Transverse colon (tissue), 4 donors: Measurements from ENCODE around the gene MTMR3. TPM values are rescaled to one million over a fixed set of nuclear protein-coding genes. Genes with fewer than 3 reads are reported as not detected.

Experiments
- DNase-seq: peaks from one replicate; pipeline ENCODE4 v3.0.0-alpha.2; 2019
- H3K27ac ChIP-seq, 4 donors: fragments of 200-600 bp; sonication (generic); 2 replicates each; pipeline ENCODE4 v1.5.1; 2016 to 2018; ENCODE audit warnings: inconsistent platforms in 4 of 4
- H3K27me3 ChIP-seq: fragments of 200-600 bp; sonication (generic); 2 replicates; pipeline ENCODE4 v1.5.1; 2017; ENCODE audit warnings: inconsistent platforms
- H3K36me3 ChIP-seq, 4 donors: fragments of 200-600 bp; sonication (generic); 2 replicates each; pipeline ENCODE4 v1.5.1; 2017 to 2019; ENCODE audit warnings: inconsistent platforms in 4 of 4
- H3K4me1 ChIP-seq, 4 donors: fragments of 200-600 bp; sonication (generic); 2 replicates each; pipeline ENCODE4 v1.5.1; 2017 to 2020; ENCODE audit warnings: inconsistent platforms in 4 of 4
- H3K4me3 ChIP-seq, 4 donors: fragments of 200-600 bp; sonication (generic); 1 replicate in 1 of 4; 2 replicates in 3 of 4; pipeline versions ENCODE4 v1.5.1 to v1.6.1; 2017 to 2019; ENCODE audit warnings: inconsistent platforms in 4 of 4
- H3K9me3 ChIP-seq, 2 donors: fragments of 200-600 bp; sonication (generic); 2 replicates each; pipeline ENCODE4 v1.5.1; 2017 to 2019; ENCODE audit warnings: inconsistent platforms in 2 of 2
- CTCF ChIP-seq, 5 experiments: fragments of 200-600 bp in 3 of 5; fragments of 450-650 bp in 2 of 5; sonication (generic) in 3 of 5; IDR thresholded peaks; 1 replicate in 2 of 5; 2 replicates in 3 of 5; pipeline ENCODE4 v1.5.1; 2016 to 2017; ENCODE audit warnings: antibody characterized with exemption in 5 of 5, inconsistent platforms in 3 of 5, mild to moderate bottlenecking in 2 of 5, moderate library complexity in 1 of 5
- EP300 ChIP-seq: sonication (generic); formaldehyde crosslinking; IDR thresholded peaks from one replicate; pipeline ENCODE4 v1.6.1; 2017; ENCODE audit warnings: antibody characterized with exemption, low read depth
- POLR2A ChIP-seq: fragments of 450-650 bp; IDR thresholded peaks from one replicate; pipeline ENCODE4 v1.6.1; 2016; ENCODE audit warnings: antibody characterized with exemption, mild to moderate bottlenecking, moderate library complexity
- POLR2AphosphoS5 ChIP-seq, 3 donors: sonication (generic); formaldehyde crosslinking; IDR thresholded peaks; one replicate each; pipeline ENCODE4 v1.6.1; 2016; ENCODE audit warnings: antibody characterized with exemption in 3 of 3
- WGBS, 2 donors: methylation state at CpG; one replicate each; pipeline ENCODE4 v1.1.5; 2018; ENCODE audit warnings: low coverage in 1 of 2; 5-methylcytosine and 5-hydroxymethylcytosine counted together
- in situ Hi-C, 4 donors: fragments of 200-750 bp; cut with MboI; loops; one replicate each; pipeline versions ENCODE4 v1.15.0 to v1.15.1; 2017; ENCODE audit warnings: low sequenced_read_pairs in 3 of 4, low pct_ligation_motif_present in 1 of 4, low pct_unique_long_range_greater_than_20kb in 1 of 4
- intact Hi-C: fragments of 100-400 bp; cut with DNase I; formaldehyde crosslinking; loops from one replicate; pipeline ENCODE4 v1.15.1; 2023; ENCODE audit warnings: low total_unique reads
- small RNA-seq, 4 donors: library from RNA; depleted of rRNA; stranded (forward); fragments of <200 nt; gene quantifications; one replicate each; pipeline ENCODE3, GENCODE V24; 2016
- total RNA-seq, 4 donors: library from RNA; depleted of rRNA; stranded (reverse); fragments of >200 nt; gene quantifications; one replicate each; pipeline ENCODE4 v1.1.0, GENCODE V29; 2016

The MTMR3 gene
- total RNA-seq, 4 donors from 2014 or later, result 52.5 to 92.7 (median 70.2) TPM

- in situ Hi-C loops (no loop called here), intact Hi-C loops (no loop called here)
- H3K4me3 ChIP-seq, result no peak overlapping the region
- H3K9me3 ChIP-seq, result no peaks in the 10 kb centered on the region
- 64 to 65% methylated on average over 5 to 10 of the region's 10 CpGs for WGBS, 2 donors
- TF ChIP-seq POLR2AphosphoS5 (IDR thresholded peaks at IDR 0.05) (no peak), CTCF (IDR thresholded peaks at IDR 0.05) (no peak), EP300 (no peak), POLR2A (no peak)
- no peaks in the 10 kb centered on the region for H3K4me1 ChIP-seq
- H3K27me3 ChIP-seq, result peaks cover 11% of the 10 kb centered on the region
- no peak for DNase-seq
- H3K27ac ChIP-seq, result no peak overlapping the region
- no peaks in the 10 kb centered on the region for H3K36me3 ChIP-seq
These were observed 195.6 kb downstream of the MTMR3 start for GRCh38 chr22:30078320-30079311.

GRCh38 chr22:30079952-30080533 is 197.1 kb downstream of the MTMR3 start, which contains the start of gene HORMAD2:
Gene HORMAD2 (plus strand): TSS chr22:30080464. CDS start chr22:30093953, 13,489 bp downstream.
- in situ Hi-C loops (no loop called here), intact Hi-C loops (no loop called here)
- no peak within 1 kb of the TSS for H3K27ac ChIP-seq

More at GRCh38 chr22:30079952-30080533, 197.1 kb downstream of the MTMR3 start, which contains the start of gene HORMAD2:
- DNase-seq, result peak; percentile 31
- WGBS, 2 donors, result 62 to 67% methylated on average over 15 to 52 of the region's 53 CpGs
- Histone ChIP-seq H3K27me3 (peaks cover 11% of the 10 kb centered on the region), H3K4me1 (no peaks in the 10 kb centered on the region), H3K9me3 (no peaks in the 10 kb centered on the region), H3K4me3 (peak within 1 kb of the TSS in 2 of 4 donors; percentile 11 to 25), H3K36me3 (no peaks in the 10 kb centered on the region)
- TF ChIP-seq POLR2AphosphoS5 (IDR thresholded peaks at IDR 0.05) (no peak), EP300 (no peak), CTCF (IDR thresholded peaks at IDR 0.05) (no peak), POLR2A (no peak)

Small RNA genes lying within 50 kb of the gene (small RNA-seq; reads per million reads assigned to genes)
- gene MIR6818, result 0 reads per million in 4 donors
- gene RNU6-331P, result 0 reads per million in 4 donors

Other genes with a start within 250 kb of the MTMR3 start
- not detected for gene CABP7, start 163.2 kb upstream of the MTMR3 start, total RNA-seq
- gene ZMAT5, start 116.2 kb upstream of the MTMR3 start, total RNA-seq, result 10 to 100 TPM in 3 of 4 donors, not detected in 1; 13.8 to 20.2 (median 19.1) TPM
- gene UQCR10, start 115.8 kb upstream of the MTMR3 start, total RNA-seq, result 100 to 1,000 TPM in 1 of 4 donors, 10 to 100 TPM in 3; 22.4 to 139 (median 47.3) TPM
- 10 to 100 TPM; 46.8 to 69.4 (median 62.2) TPM for gene ASCC2, start 44.9 kb upstream of the MTMR3 start, total RNA-seq
- not detected for gene HORMAD2, start 197.3 kb downstream of the MTMR3 start, total RNA-seq